H9 (cell line): ENCODE measurements around the gene MRPL36. TPM values are rescaled to one million over a fixed set of nuclear protein-coding genes. Genes with fewer than 3 reads are reported as not detected.
A peak's percentile ranks its signal among the peaks of the same experiment; 100 is the strongest.

Source experiments
- DNase-seq: peaks from one replicate; pipeline ENCODE4 v3.0.0-alpha.2; 2017
- H2AFZ ChIP-seq: one replicate; pipeline ENCODE4 v1.6.1; 2013; ENCODE audit warnings: mild to moderate bottlenecking, low read length, control low read depth, moderate library complexity
- H2AK5ac ChIP-seq: 2 replicates; pipeline ENCODE4 v1.6.1; 2013; ENCODE audit warnings: low read length, control low read depth, mixed read lengths; ENCODE audit not compliant: insufficient read length
- H2BK120ac ChIP-seq: one replicate; pipeline ENCODE4 v1.6.1; 2013; ENCODE audit warnings: low read depth, mild to moderate bottlenecking, low read length, control low read depth, inconsistent platforms; ENCODE audit not compliant: poor library complexity, severe bottlenecking
- H2BK12ac ChIP-seq: 2 replicates; pipeline ENCODE4 v1.6.1; 2013; ENCODE audit warnings: low read length, control low read depth, mixed read lengths, low read depth; ENCODE audit not compliant: insufficient read length
- H2BK15ac ChIP-seq: 2 replicates; pipeline ENCODE4 v1.6.1; 2013; ENCODE audit warnings: low read depth, low read length, control low read depth
- H2BK20ac ChIP-seq: one replicate; pipeline ENCODE4 v1.6.1; 2013; ENCODE audit warnings: low read depth, mild to moderate bottlenecking, low read length, control low read depth, inconsistent platforms; ENCODE audit not compliant: poor library complexity, severe bottlenecking
- H2BK5ac ChIP-seq: 2 replicates; pipeline ENCODE4 v1.6.1; 2013; ENCODE audit warnings: low read length, control low read depth, mixed read lengths; ENCODE audit not compliant: insufficient read length
- H3K14ac ChIP-seq: 2 replicates; pipeline ENCODE4 v1.6.1; 2013; ENCODE audit warnings: low read length, control low read depth; ENCODE audit not compliant: insufficient read depth
- H3K18ac ChIP-seq: 2 replicates; pipeline ENCODE4 v1.6.1; 2013; ENCODE audit warnings: low read depth, mild to moderate bottlenecking, mixed read lengths, low read length, control low read depth; ENCODE audit not compliant: insufficient read length
- H3K23ac ChIP-seq: 2 replicates; pipeline ENCODE4 v1.6.1; 2013; ENCODE audit warnings: low read length, control low read depth, mixed read lengths, low read depth; ENCODE audit not compliant: insufficient read length
- H3K23me2 ChIP-seq: 2 replicates; pipeline ENCODE4 v1.6.1; 2013; ENCODE audit warnings: low read depth, mild to moderate bottlenecking, mixed read lengths, low read length, control low read depth; ENCODE audit not compliant: insufficient read length, poor library complexity, severe bottlenecking
- H3K27ac ChIP-seq: 2 replicates; pipeline ENCODE4 v1.5.1; 2013; ENCODE audit warnings: low read length, control low read depth, mixed read lengths, low read depth; ENCODE audit not compliant: insufficient read length
- H3K27me3 ChIP-seq: 2 replicates; pipeline ENCODE4 v1.6.1; 2013; ENCODE audit warnings: low read length, control low read depth, inconsistent platforms; ENCODE audit not compliant: insufficient read depth
- H3K4ac ChIP-seq: 2 replicates; pipeline ENCODE4 v1.6.1; 2013; ENCODE audit warnings: low read depth, mild to moderate bottlenecking, control low read depth, inconsistent platforms, low read length, moderate library complexity
- H3K4me1 ChIP-seq: 2 replicates; pipeline ENCODE4 v1.6.1; 2013; ENCODE audit warnings: low read length, control low read depth, inconsistent platforms; ENCODE audit not compliant: insufficient read depth
- H3K4me2 ChIP-seq: 2 replicates; pipeline ENCODE4 v1.6.1; 2013; ENCODE audit warnings: low read length, control low read depth, mixed read lengths; ENCODE audit not compliant: insufficient read length, insufficient read depth
- H3K56ac ChIP-seq: 2 replicates; pipeline ENCODE4 v1.6.1; 2013; ENCODE audit warnings: low read depth, mild to moderate bottlenecking, mixed read lengths, low read length, control low read depth; ENCODE audit not compliant: insufficient read length
- H3K79me1 ChIP-seq: 2 replicates; pipeline ENCODE4 v1.6.1; 2013; ENCODE audit warnings: low read depth, mild to moderate bottlenecking, moderate library complexity, low read length, control low read depth, inconsistent platforms; ENCODE audit not compliant: insufficient read depth, poor library complexity, severe bottlenecking
- H3K79me2 ChIP-seq: 2 replicates; pipeline ENCODE4 v1.6.1; 2013; ENCODE audit warnings: low read length, control low read depth, inconsistent platforms; ENCODE audit not compliant: insufficient read depth
- H3K9ac ChIP-seq: 2 replicates; pipeline ENCODE4 v1.6.1; 2013; ENCODE audit warnings: low read length, control low read depth, mixed read lengths; ENCODE audit not compliant: insufficient read length; ENCODE audit errors: extremely low read depth
- H3K9me3 ChIP-seq: one replicate; pipeline ENCODE4 v1.6.1; 2013; ENCODE audit warnings: low read depth, low read length, inconsistent platforms; ENCODE audit not compliant: control insufficient read depth
- H3T11ph ChIP-seq: one replicate; pipeline ENCODE4 v1.6.1; 2013; ENCODE audit warnings: mild to moderate bottlenecking, low read length, control low read depth, inconsistent platforms
- H4K20me1 ChIP-seq: one replicate; pipeline ENCODE4 v1.6.1; 2013; ENCODE audit not compliant: control insufficient read depth, insufficient read length, insufficient read depth
- H4K5ac ChIP-seq: 2 replicates; pipeline ENCODE4 v1.6.1; 2013; ENCODE audit warnings: low read depth, mild to moderate bottlenecking, mixed read lengths, low read length, control low read depth; ENCODE audit not compliant: insufficient read length
- H4K8ac ChIP-seq: replicated peaks from 2 replicates; pipeline ENCODE4 v1.6.1; 2013; ENCODE audit warnings: low read length, control low read depth, mixed read lengths, low read depth; ENCODE audit not compliant: insufficient read length
- H4K91ac ChIP-seq: 2 replicates; pipeline ENCODE4 v1.6.1; 2013; ENCODE audit warnings: low read depth, mild to moderate bottlenecking, moderate library complexity, mixed read lengths, low read length, control low read depth; ENCODE audit not compliant: insufficient read length
- H3K27ac Mint-ChIP-seq, 3 experiments: 2 replicates in 2 of 3; 3 replicates in 1 of 3; pipeline ENCODE4 v1.8.0; 2020 to 2021; ENCODE audit warnings: mixed read lengths in 3 of 3, mild to moderate bottlenecking in 1 of 3, moderate library complexity in 1 of 3
- H3K27me3 Mint-ChIP-seq: 2 replicates; pipeline ENCODE4 v1.8.0; 2021; ENCODE audit warnings: low read depth, mild to moderate bottlenecking, moderate library complexity, mixed read lengths
- H3K36me3 Mint-ChIP-seq, 3 experiments: 2 replicates in 2 of 3; 3 replicates in 1 of 3; pipeline ENCODE4 v1.8.0; 2020 to 2021; ENCODE audit warnings: low read depth in 3 of 3, mixed read lengths in 3 of 3; ENCODE audit not compliant: insufficient read depth in 1 of 3
- H3K4me1 Mint-ChIP-seq, 2 experiments: 2 replicates each; pipeline ENCODE4 v1.8.0; 2020; ENCODE audit warnings: mixed read lengths in 2 of 2
- H3K4me3 Mint-ChIP-seq, 2 experiments: 2 replicates in 1 of 2; 3 replicates in 1 of 2; pipeline ENCODE4 v1.8.0; 2020 to 2021; ENCODE audit warnings: mild to moderate bottlenecking in 2 of 2, mixed read lengths in 2 of 2, moderate library complexity in 1 of 2
- H3K9me3 Mint-ChIP-seq, 2 experiments: 2 replicates in 1 of 2; 3 replicates in 1 of 2; pipeline ENCODE4 v1.8.0; 2020; ENCODE audit warnings: mild to moderate bottlenecking in 2 of 2, mixed read lengths in 2 of 2, moderate library complexity in 1 of 2
- CTCF ChIP-seq: fragments of 200-600 bp; sonication (generic); conservative IDR thresholded peaks from 3 replicates; pipeline ENCODE4 v1.8.0; 2021; ENCODE audit warnings: antibody characterized with exemption, mild to moderate bottlenecking
- WGBS: extraction: QIAGEN DNeasy Blood & Tissue Kit; methylation state at CpG from one replicate; pipeline ENCODE4 v1.1.7; 2013; ENCODE audit warnings: missing lambda C conversion rate, low lambda C conversion rate, mixed read lengths; ENCODE audit not compliant: insufficient read length; ENCODE audit errors: extremely low coverage; 5-methylcytosine and 5-hydroxymethylcytosine counted together
- total RNA-seq: library from RNA; stranded (reverse); gene quantifications from 2 replicates; pipeline ENCODE4 v1.2.1, GENCODE V29; 2021

Gene MRPL36
- total RNA-seq, 1 experiment from 2014 or later: 67.3 TPM

- H3K27me3 ChIP-seq: no peaks in the 10 kb centered on the region; the same call in 1 of the 2 replicates
- WGBS: no CpG with 5 or more reads among the region's 25 CpGs
- Mint-ChIP-seq H3K36me3 (peaks cover 7 to 11% (median 10%) of the 10 kb centered on the region in 3 experiments), H3K4me3 (no peak overlapping the region; a peak in 1 of 5 replicates), H3K9me3 (peaks cover 11 to 13% of the 10 kb centered on the region in 2 experiments), H3K27ac (peak overlapping the region in 1 of 3 experiments; percentile 59; a peak in 1 of 7 replicates), H3K27me3 (peaks cover 10% of the 10 kb centered on the region), H3K4me1 (peaks cover 7 to 13% of the 10 kb centered on the region in 2 experiments; a peak in 3 of 4 replicates)
- H3K4me1 ChIP-seq: no peaks in the 10 kb centered on the region; the same call in 1 of the 2 replicates
- no peak overlapping the region for H3K23ac ChIP-seq
- no peaks in the 10 kb centered on the region for H3K79me2 ChIP-seq
- H2BK20ac ChIP-seq: no peak overlapping the region
- no peak overlapping the region for H2AK5ac ChIP-seq
- no peak overlapping the region for H2AFZ ChIP-seq
- H3K9me3 ChIP-seq: no peaks in the 10 kb centered on the region
- no peak for TF ChIP-seq CTCF
- no peak overlapping the region for H3K9ac ChIP-seq
- no peak overlapping the region for H4K8ac ChIP-seq
- H3K79me1 ChIP-seq: no peaks in the 10 kb centered on the region
- peak; percentile 20 for DNase-seq
- no peak overlapping the region for H3K4ac ChIP-seq
- H2BK15ac ChIP-seq: no peak overlapping the region
- no peak overlapping the region for H2BK120ac ChIP-seq
- no peak overlapping the region for H2BK5ac ChIP-seq
- H3K23me2 ChIP-seq: no peaks in the 10 kb centered on the region
- no peak overlapping the region for H3K14ac ChIP-seq
- no peak overlapping the region for H3K56ac ChIP-seq
- no peak overlapping the region for H4K91ac ChIP-seq
- H3K4me2 ChIP-seq: no peak overlapping the region
- H2BK12ac ChIP-seq: no peak overlapping the region
- H3K27ac ChIP-seq: no peak overlapping the region
- H4K5ac ChIP-seq: no peak overlapping the region
- H3K18ac ChIP-seq: no peak overlapping the region
- no peak overlapping the region for H3T11ph ChIP-seq
- H4K20me1 ChIP-seq: no peaks in the 10 kb centered on the region
These were observed 37.3 kb downstream of the MRPL36 start for GRCh38 chr5:1762121-1762882.
